Osteoblast (primary cell): ENCODE measurements around the gene KYAT1. TPM values are rescaled to one million over a fixed set of nuclear protein-coding genes. Genes with fewer than 3 reads are reported as not detected.

Experiments used
- DNase-seq: peaks from one replicate; pipeline ENCODE4 v3.0.0; 2011; ENCODE audit warnings: low spot score, mixed read lengths; ENCODE audit not compliant: insufficient read length; ENCODE audit errors: missing footprints
- H2AFZ ChIP-seq: 2 replicates; pipeline ENCODE4 v1.6.0; 2011; ENCODE audit warnings: mild to moderate bottlenecking, low read length
- H3K27ac ChIP-seq: 2 replicates; pipeline ENCODE4 v1.5.1; 2011; ENCODE audit warnings: mild to moderate bottlenecking, low read depth, low read length, moderate library complexity
- H3K27me3 ChIP-seq: 2 replicates; pipeline ENCODE4 v1.6.0; 2012; ENCODE audit warnings: mild to moderate bottlenecking, control low read depth, inconsistent platforms, low read length, moderate library complexity; ENCODE audit not compliant: insufficient read depth
- H3K36me3 ChIP-seq: 2 replicates; pipeline ENCODE4 v1.5.1; 2011; ENCODE audit warnings: mild to moderate bottlenecking, low read length, control low read depth, moderate library complexity; ENCODE audit not compliant: insufficient read depth
- H3K4me1 ChIP-seq: 2 replicates; pipeline ENCODE4 v1.5.1; 2011; ENCODE audit warnings: mild to moderate bottlenecking, low read length, control low read depth, moderate library complexity; ENCODE audit not compliant: insufficient read depth
- H3K4me2 ChIP-seq: 2 replicates; pipeline ENCODE4 v1.6.0; 2011; ENCODE audit warnings: mild to moderate bottlenecking, low read length; ENCODE audit not compliant: insufficient read depth
- H3K4me3 ChIP-seq: fragments of 200-600 bp; sonication (generic); 3 replicates; pipeline ENCODE4 v1.5.1; 2012; ENCODE audit warnings: mild to moderate bottlenecking, low read length, inconsistent platforms; ENCODE audit not compliant: insufficient read depth
- H3K79me2 ChIP-seq: 2 replicates; pipeline ENCODE4 v1.6.0; 2012; ENCODE audit warnings: mild to moderate bottlenecking, low read length, control low read depth, inconsistent platforms; ENCODE audit not compliant: insufficient read depth
- H3K9me3 ChIP-seq: 2 replicates; pipeline ENCODE4 v1.5.1; 2011; ENCODE audit warnings: low read depth, low read length, control low read depth
- H4K20me1 ChIP-seq: 2 replicates; pipeline ENCODE4 v1.6.0; 2012; ENCODE audit warnings: mild to moderate bottlenecking, low read length, control low read depth; ENCODE audit not compliant: insufficient read depth
- total RNA-seq: library from RNA; depleted of rRNA; stranded (reverse); fragments of >200 nt; gene quantifications from 2 replicates; pipeline ENCODE4 v1.2.3, GENCODE V29; 2012
- TF ChIP-seq, protein P1 (sequence below): IDR thresholded peaks from 2 replicates; pipeline ENCODE4 v1.5.1; 2011; ENCODE audit warnings: mild to moderate bottlenecking, low read depth, low read length, moderate library complexity; ENCODE audit errors: extremely low read depth

Gene KYAT1
- total RNA-seq, 1 donor = 3.3 TPM

DNA sequence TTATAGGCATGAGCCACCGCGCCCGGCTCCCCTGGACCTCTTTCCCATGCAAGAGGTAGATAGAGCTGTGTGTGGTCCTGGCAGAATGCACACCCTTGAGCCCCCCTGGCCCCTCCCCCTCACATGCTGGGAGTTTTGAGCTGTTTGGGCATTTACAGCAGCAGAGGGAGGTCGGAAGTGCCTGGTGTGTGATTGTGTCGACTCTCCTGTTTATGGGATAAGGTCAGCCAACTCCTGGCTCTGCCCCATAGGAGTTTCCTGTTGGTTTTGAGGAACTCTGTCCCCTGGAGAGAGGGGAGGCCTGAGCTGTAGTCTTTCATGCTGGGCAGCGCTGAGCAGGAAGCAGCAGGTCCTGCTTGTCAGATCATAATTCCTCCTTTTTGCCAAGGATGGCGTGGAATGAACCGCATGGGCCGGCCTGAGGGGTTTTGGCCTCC is 6.2 kb upstream of the KYAT1 start:
- H3K27ac ChIP-seq = no peak overlapping the region
- peaks cover 44% of the 10 kb centered on the region for H3K4me1 ChIP-seq
- no peaks in the 10 kb centered on the region for H3K27me3 ChIP-seq

DNA sequence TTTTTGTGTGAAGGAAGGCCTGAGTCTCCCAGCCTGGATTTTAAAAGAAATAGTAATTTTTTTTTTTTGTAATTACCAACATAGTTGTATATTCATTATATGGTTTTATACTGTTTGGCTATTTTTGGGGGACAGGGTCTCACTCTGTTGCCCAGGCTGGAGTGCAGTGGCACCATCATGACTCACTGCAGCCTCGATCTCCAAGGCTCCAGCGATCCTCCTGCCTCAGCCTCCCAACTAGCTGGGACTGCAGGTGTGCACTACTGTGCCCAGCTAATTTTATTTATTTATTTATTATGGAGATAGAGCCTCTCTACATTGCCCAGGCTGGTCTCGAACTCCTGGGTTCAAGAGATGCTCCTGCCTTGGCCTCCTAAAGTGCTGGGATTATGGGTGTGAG is 5.3 kb upstream of the KYAT1 start:
- Histone ChIP-seq H3K36me3 (peaks cover 29% of the 10 kb centered on the region), H2AFZ (no peak overlapping the region), H3K4me3 (no peak overlapping the region), H3K9me3 (no peaks in the 10 kb centered on the region), H4K20me1 (peaks cover 44% of the 10 kb centered on the region), H3K27ac (peak overlapping the region; percentile 67), H3K27me3 (no peaks in the 10 kb centered on the region), H3K4me2 (no peak overlapping the region), H3K4me1 (peaks cover 35% of the 10 kb centered on the region), H3K79me2 (peaks cover 93% of the 10 kb centered on the region)
- TF ChIP-seq, protein P1, sequence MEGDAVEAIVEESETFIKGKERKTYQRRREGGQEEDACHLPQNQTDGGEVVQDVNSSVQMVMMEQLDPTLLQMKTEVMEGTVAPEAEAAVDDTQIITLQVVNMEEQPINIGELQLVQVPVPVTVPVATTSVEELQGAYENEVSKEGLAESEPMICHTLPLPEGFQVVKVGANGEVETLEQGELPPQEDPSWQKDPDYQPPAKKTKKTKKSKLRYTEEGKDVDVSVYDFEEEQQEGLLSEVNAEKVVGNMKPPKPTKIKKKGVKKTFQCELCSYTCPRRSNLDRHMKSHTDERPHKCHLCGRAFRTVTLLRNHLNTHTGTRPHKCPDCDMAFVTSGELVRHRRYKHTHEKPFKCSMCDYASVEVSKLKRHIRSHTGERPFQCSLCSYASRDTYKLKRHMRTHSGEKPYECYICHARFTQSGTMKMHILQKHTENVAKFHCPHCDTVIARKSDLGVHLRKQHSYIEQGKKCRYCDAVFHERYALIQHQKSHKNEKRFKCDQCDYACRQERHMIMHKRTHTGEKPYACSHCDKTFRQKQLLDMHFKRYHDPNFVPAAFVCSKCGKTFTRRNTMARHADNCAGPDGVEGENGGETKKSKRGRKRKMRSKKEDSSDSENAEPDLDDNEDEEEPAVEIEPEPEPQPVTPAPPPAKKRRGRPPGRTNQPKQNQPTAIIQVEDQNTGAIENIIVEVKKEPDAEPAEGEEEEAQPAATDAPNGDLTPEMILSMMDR = no peak
- peak; percentile 66 for DNase-seq

More for the DNA sequence above, 6.2 kb upstream of the KYAT1 start:
- Histone ChIP-seq H3K4me3 (no peak overlapping the region), H4K20me1 (peaks cover 45% of the 10 kb centered on the region), H3K79me2 (peaks cover 93% of the 10 kb centered on the region), H3K4me2 (no peak overlapping the region), H3K36me3 (peaks cover 29% of the 10 kb centered on the region), H3K9me3 (no peaks in the 10 kb centered on the region), H2AFZ (no peak overlapping the region)
- TF ChIP-seq, protein P1 = no peak
- peak; percentile 59 for DNase-seq

- H4K20me1 ChIP-seq = peaks cover 41% of the 10 kb centered on the region
- DNase-seq = peak; percentile 94
- no peak overlapping the region for H3K4me3 ChIP-seq
- H3K4me2 ChIP-seq = no peak overlapping the region
- H3K4me1 ChIP-seq = peaks cover 28% of the 10 kb centered on the region
- H3K9me3 ChIP-seq = no peaks in the 10 kb centered on the region
- H3K79me2 ChIP-seq = peaks cover 86% of the 10 kb centered on the region
- H3K36me3 ChIP-seq = peaks cover 27% of the 10 kb centered on the region
- TF ChIP-seq, protein P1 = no peak
- no peaks in the 10 kb centered on the region for H3K27me3 ChIP-seq
- H2AFZ ChIP-seq = no peak overlapping the region
- H3K27ac ChIP-seq = peak overlapping the region; percentile 67
These were observed 4.6 kb upstream of the KYAT1 start for GRCh38 chr9:128886211-128886891.

- Histone ChIP-seq H3K27ac (peak overlapping the region; percentile 67), H4K20me1 (peaks cover 41% of the 10 kb centered on the region), H2AFZ (no peak overlapping the region), H3K4me1 (peaks cover 28% of the 10 kb centered on the region), H3K4me2 (no peak overlapping the region), H3K36me3 (peaks cover 24% of the 10 kb centered on the region), H3K27me3 (no peaks in the 10 kb centered on the region), H3K4me3 (no peak overlapping the region), H3K79me2 (peaks cover 83% of the 10 kb centered on the region), H3K9me3 (no peaks in the 10 kb centered on the region)
- no peak for DNase-seq
- TF ChIP-seq, protein P1 = no peak
These were observed 4.0 kb upstream of the KYAT1 start for GRCh38 chr9:128885798-128886197.
